Neural cell (in vitro differentiated cells): ENCODE data around the gene LCE1B. TPM values are rescaled to one million over a fixed set of nuclear protein-coding genes. Genes with fewer than 3 reads are reported as not detected.

Experiments
- H2AFZ ChIP-seq: fragments of 200-600, 300-800 bp; sonication (generic), shearing (Covaris generic); 2 replicates; pipeline ENCODE4 v1.6.0; 2014; ENCODE audit warnings: low read depth, mild to moderate bottlenecking, antibody characterized with exemption, low read length, moderate library complexity
- H3F3A ChIP-seq: fragments of 200-600 bp; shearing (Covaris generic); 2 replicates; pipeline ENCODE4 v1.6.1; 2016; ENCODE audit warnings: mild to moderate bottlenecking, moderate library complexity, mixed read lengths, antibody characterized with exemption, low read length; ENCODE audit not compliant: insufficient read depth, poor library complexity, severe bottlenecking
- H3K27ac ChIP-seq: fragments of 200-600, 300-800 bp; sonication (generic), shearing (Covaris generic); 2 replicates; pipeline ENCODE4 v1.5.1; 2014; ENCODE audit warnings: mild to moderate bottlenecking, low read length, moderate library complexity
- H3K27me3 ChIP-seq: fragments of 300-800, 200-600 bp; sonication (generic), shearing (Covaris generic); 2 replicates; pipeline ENCODE4 v1.6.0; 2014; ENCODE audit warnings: mild to moderate bottlenecking, low read depth, low read length, moderate library complexity; ENCODE audit not compliant: insufficient read depth
- H3K36me3 ChIP-seq: fragments of 300-800, 200-600 bp; sonication (generic), shearing (Covaris generic); 2 replicates; pipeline ENCODE4 v1.5.1; 2014; ENCODE audit warnings: mild to moderate bottlenecking, antibody characterized with exemption, low read length, moderate library complexity; ENCODE audit not compliant: insufficient read depth
- H3K4me2 ChIP-seq: fragments of 300-800, 200-600 bp; sonication (generic), shearing (Covaris generic); 2 replicates; pipeline ENCODE4 v1.6.0; 2014; ENCODE audit warnings: mild to moderate bottlenecking, low read length
- H3K4me3 ChIP-seq: fragments of 300-800, 200-600 bp; sonication (generic), shearing (Covaris generic); 2 replicates; pipeline ENCODE4 v1.5.1; 2014; ENCODE audit warnings: mild to moderate bottlenecking, low read length, moderate library complexity
- H3K79me2 ChIP-seq: fragments of 200-600 bp; shearing (Covaris generic); replicated peaks from 2 replicates; pipeline ENCODE4 v1.6.0; 2014; ENCODE audit warnings: mild to moderate bottlenecking, low read length, moderate library complexity; ENCODE audit not compliant: insufficient read depth
- H3K9ac ChIP-seq: fragments of 300-800, 200-600 bp; sonication (generic), shearing (Covaris generic); 2 replicates; pipeline ENCODE4 v1.6.1; 2016; ENCODE audit warnings: mild to moderate bottlenecking, low read length, mixed read lengths
- H3K9me2 ChIP-seq: fragments of 200-600 bp; shearing (Covaris generic); 2 replicates; pipeline ENCODE4 v1.6.1; 2016; ENCODE audit warnings: mild to moderate bottlenecking, low read length, mixed read lengths; ENCODE audit not compliant: insufficient read depth
- H3K9me3 ChIP-seq: fragments of 200-600, 300-800 bp; sonication (generic), shearing (Covaris generic); 2 replicates; pipeline ENCODE4 v1.6.1; 2016; ENCODE audit warnings: mild to moderate bottlenecking, mixed run types, low read length, moderate library complexity, mixed read lengths
- H4K20me1 ChIP-seq: fragments of 200-600 bp; shearing (Covaris generic); 2 replicates; pipeline ENCODE4 v1.6.1; 2016; ENCODE audit warnings: mild to moderate bottlenecking, mixed run types; ENCODE audit not compliant: insufficient read depth
- EP300 ChIP-seq: fragments of 450-650 bp; conservative IDR thresholded peaks from 2 replicates; pipeline ENCODE4 v1.6.1; 2014; ENCODE audit warnings: antibody characterized with exemption, mild to moderate bottlenecking, moderate library complexity; ENCODE audit not compliant: poor library complexity, severe bottlenecking
- EZH2 ChIP-seq: fragments of 200-600, 300-800 bp; shearing (Covaris generic), sonication (generic); IDR thresholded peaks from 2 replicates; pipeline ENCODE4 v1.6.1; 2014; ENCODE audit warnings: antibody characterized with exemption, low read length, borderline replicate concordance, mild to moderate bottlenecking; ENCODE audit not compliant: insufficient read depth, poor library complexity, severe bottlenecking
- MXI1 ChIP-seq: fragments of 450-650 bp; conservative IDR thresholded peaks from 2 replicates; pipeline ENCODE4 v1.6.1; 2014; ENCODE audit warnings: antibody characterized with exemption, mild to moderate bottlenecking; ENCODE audit not compliant: poor library complexity, severe bottlenecking
- POLR2AphosphoS5 ChIP-seq: IDR thresholded peaks from 2 replicates; pipeline ENCODE4 v1.6.1; 2012
- RAD21 ChIP-seq: fragments of 450-650 bp; conservative IDR thresholded peaks from 2 replicates; pipeline ENCODE4 v1.6.1; 2014; ENCODE audit warnings: antibody characterized with exemption, mild to moderate bottlenecking, moderate library complexity
- SMC3 ChIP-seq: fragments of 450-650 bp; conservative IDR thresholded peaks from 2 replicates; pipeline ENCODE4 v1.6.1; 2014; ENCODE audit warnings: antibody characterized with exemption, mild to moderate bottlenecking, moderate library complexity; ENCODE audit not compliant: poor library complexity
- TAF1 ChIP-seq: IDR thresholded peaks from 2 replicates; pipeline ENCODE4 v1.6.1; 2012; ENCODE audit warnings: low read depth
- polyA plus RNA-seq: library from polyadenylated mRNA; depleted of rRNA; stranded (reverse); fragments of >200 nt; gene quantifications from 2 replicates; pipeline ENCODE4 v1.2.3, GENCODE V29; 2014
- TF ChIP-seq, protein P1 (sequence below): IDR thresholded peaks from 2 replicates; pipeline ENCODE4 v1.6.1; 2012; ENCODE audit warnings: borderline replicate concordance
- TF ChIP-seq, protein P2 (sequence below): fragments of 450-650 bp; IDR thresholded peaks from 2 replicates; pipeline ENCODE4 v1.5.1; 2014; ENCODE audit warnings: antibody characterized with exemption, mild to moderate bottlenecking, moderate library complexity; ENCODE audit not compliant: poor library complexity, severe bottlenecking

LCE1B gene
- polyA plus RNA-seq, 1 donor from 2014 or later: not detected

GRCh38 chr1:152776361-152776760 lies 35.4 kb upstream of the LCE1B start:
- H3K79me2 ChIP-seq: no peaks in the 10 kb centered on the region
- H3K9me3 ChIP-seq: no peaks in the 10 kb centered on the region
- no peak overlapping the region for H3K4me2 ChIP-seq
- H3K36me3 ChIP-seq: no peaks in the 10 kb centered on the region
- H4K20me1 ChIP-seq: no peaks in the 10 kb centered on the region
- H2AFZ ChIP-seq: no peak overlapping the region
- no peaks in the 10 kb centered on the region for H3K9me2 ChIP-seq
- no peak overlapping the region for H3K27ac ChIP-seq
- no peak overlapping the region for H3K4me3 ChIP-seq
- H3K9ac ChIP-seq: no peak overlapping the region
- no peak for TF ChIP-seq TAF1
- TF ChIP-seq, protein P1, sequence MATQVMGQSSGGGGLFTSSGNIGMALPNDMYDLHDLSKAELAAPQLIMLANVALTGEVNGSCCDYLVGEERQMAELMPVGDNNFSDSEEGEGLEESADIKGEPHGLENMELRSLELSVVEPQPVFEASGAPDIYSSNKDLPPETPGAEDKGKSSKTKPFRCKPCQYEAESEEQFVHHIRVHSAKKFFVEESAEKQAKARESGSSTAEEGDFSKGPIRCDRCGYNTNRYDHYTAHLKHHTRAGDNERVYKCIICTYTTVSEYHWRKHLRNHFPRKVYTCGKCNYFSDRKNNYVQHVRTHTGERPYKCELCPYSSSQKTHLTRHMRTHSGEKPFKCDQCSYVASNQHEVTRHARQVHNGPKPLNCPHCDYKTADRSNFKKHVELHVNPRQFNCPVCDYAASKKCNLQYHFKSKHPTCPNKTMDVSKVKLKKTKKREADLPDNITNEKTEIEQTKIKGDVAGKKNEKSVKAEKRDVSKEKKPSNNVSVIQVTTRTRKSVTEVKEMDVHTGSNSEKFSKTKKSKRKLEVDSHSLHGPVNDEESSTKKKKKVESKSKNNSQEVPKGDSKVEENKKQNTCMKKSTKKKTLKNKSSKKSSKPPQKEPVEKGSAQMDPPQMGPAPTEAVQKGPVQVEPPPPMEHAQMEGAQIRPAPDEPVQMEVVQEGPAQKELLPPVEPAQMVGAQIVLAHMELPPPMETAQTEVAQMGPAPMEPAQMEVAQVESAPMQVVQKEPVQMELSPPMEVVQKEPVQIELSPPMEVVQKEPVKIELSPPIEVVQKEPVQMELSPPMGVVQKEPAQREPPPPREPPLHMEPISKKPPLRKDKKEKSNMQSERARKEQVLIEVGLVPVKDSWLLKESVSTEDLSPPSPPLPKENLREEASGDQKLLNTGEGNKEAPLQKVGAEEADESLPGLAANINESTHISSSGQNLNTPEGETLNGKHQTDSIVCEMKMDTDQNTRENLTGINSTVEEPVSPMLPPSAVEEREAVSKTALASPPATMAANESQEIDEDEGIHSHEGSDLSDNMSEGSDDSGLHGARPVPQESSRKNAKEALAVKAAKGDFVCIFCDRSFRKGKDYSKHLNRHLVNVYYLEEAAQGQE: no peak
- TF ChIP-seq EZH2: no peak
- TF ChIP-seq RAD21: no peak
- no peak for TF ChIP-seq MXI1
- TF ChIP-seq, protein P2, sequence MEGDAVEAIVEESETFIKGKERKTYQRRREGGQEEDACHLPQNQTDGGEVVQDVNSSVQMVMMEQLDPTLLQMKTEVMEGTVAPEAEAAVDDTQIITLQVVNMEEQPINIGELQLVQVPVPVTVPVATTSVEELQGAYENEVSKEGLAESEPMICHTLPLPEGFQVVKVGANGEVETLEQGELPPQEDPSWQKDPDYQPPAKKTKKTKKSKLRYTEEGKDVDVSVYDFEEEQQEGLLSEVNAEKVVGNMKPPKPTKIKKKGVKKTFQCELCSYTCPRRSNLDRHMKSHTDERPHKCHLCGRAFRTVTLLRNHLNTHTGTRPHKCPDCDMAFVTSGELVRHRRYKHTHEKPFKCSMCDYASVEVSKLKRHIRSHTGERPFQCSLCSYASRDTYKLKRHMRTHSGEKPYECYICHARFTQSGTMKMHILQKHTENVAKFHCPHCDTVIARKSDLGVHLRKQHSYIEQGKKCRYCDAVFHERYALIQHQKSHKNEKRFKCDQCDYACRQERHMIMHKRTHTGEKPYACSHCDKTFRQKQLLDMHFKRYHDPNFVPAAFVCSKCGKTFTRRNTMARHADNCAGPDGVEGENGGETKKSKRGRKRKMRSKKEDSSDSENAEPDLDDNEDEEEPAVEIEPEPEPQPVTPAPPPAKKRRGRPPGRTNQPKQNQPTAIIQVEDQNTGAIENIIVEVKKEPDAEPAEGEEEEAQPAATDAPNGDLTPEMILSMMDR: no peak
- no peak for TF ChIP-seq SMC3
- no peak for TF ChIP-seq EP300
- no peak for TF ChIP-seq POLR2AphosphoS5
- H3F3A ChIP-seq: no peaks in the 10 kb centered on the region
- no peaks in the 10 kb centered on the region for H3K27me3 ChIP-seq

GRCh38 chr1:152777510-152778137 lies 34.1 kb upstream of the LCE1B start:
- Histone ChIP-seq H3K9ac (no peak overlapping the region), H3F3A (no peaks in the 10 kb centered on the region), H3K4me2 (no peak overlapping the region), H3K9me2 (no peaks in the 10 kb centered on the region), H3K79me2 (no peaks in the 10 kb centered on the region), H3K36me3 (no peaks in the 10 kb centered on the region), H3K27me3 (no peaks in the 10 kb centered on the region), H3K4me3 (no peak overlapping the region), H3K27ac (no peak overlapping the region), H4K20me1 (no peaks in the 10 kb centered on the region), H2AFZ (no peak overlapping the region), H3K9me3 (no peaks in the 10 kb centered on the region)
- no peak for TF ChIP-seq MXI1
- no peak for TF ChIP-seq EP300
- no peak for TF ChIP-seq POLR2AphosphoS5
- no peak for TF ChIP-seq TAF1
